Neural crest cell (in vitro differentiated cells): Measurements from ENCODE around the gene AP4E1. TPM values are rescaled to one million over a fixed set of nuclear protein-coding genes. Genes with fewer than 3 reads are reported as not detected.

Experiments
- DNase-seq: peaks from one replicate; pipeline ENCODE4 v3.0.0; 2021; ENCODE audit warnings: low read depth, mixed read lengths, low spot score
- H3K27ac Mint-ChIP-seq: one replicate; pipeline ENCODE4 v1.8.0; 2021; ENCODE audit warnings: mild to moderate bottlenecking, mixed read lengths; ENCODE audit not compliant: unreplicated experiment
- H3K27me3 Mint-ChIP-seq: 2 replicates; pipeline ENCODE4 v1.8.0; 2021; ENCODE audit warnings: low read depth, mild to moderate bottlenecking, mixed read lengths
- H3K36me3 Mint-ChIP-seq: 2 replicates; pipeline ENCODE4 v1.8.0; 2021; ENCODE audit warnings: low read depth, mild to moderate bottlenecking, mixed read lengths
- H3K4me1 Mint-ChIP-seq: 2 replicates; pipeline ENCODE4 v1.8.0; 2021; ENCODE audit warnings: mixed read lengths
- H3K4me3 Mint-ChIP-seq: one replicate; pipeline ENCODE4 v1.8.0; 2021; ENCODE audit warnings: mild to moderate bottlenecking, mixed read lengths
- H3K9me3 Mint-ChIP-seq: 2 replicates; pipeline ENCODE4 v1.8.0; 2021; ENCODE audit warnings: mixed read lengths
- CTCF ChIP-seq: fragments of 200-600 bp; sonication (generic); conservative IDR thresholded peaks from 2 replicates; pipeline ENCODE4 v1.5.0; 2021; ENCODE audit warnings: antibody characterized with exemption, mild to moderate bottlenecking
- total RNA-seq: library from RNA; stranded (reverse); gene quantifications from 2 replicates; pipeline ENCODE4 v1.2.1, GENCODE V29; 2021

AP4E1 gene
- total RNA-seq, 1 donor from 2014 or later: 10.8 TPM

- no peaks in the 10 kb centered on the region for H3K9me3 Mint-ChIP-seq
- no peak overlapping the region for H3K4me3 Mint-ChIP-seq
- H3K36me3 Mint-ChIP-seq: peaks cover 7% of the 10 kb centered on the region
- no peak overlapping the region for H3K27ac Mint-ChIP-seq
- no peak for DNase-seq
- no peak for TF ChIP-seq CTCF
- H3K4me1 Mint-ChIP-seq: no peaks in the 10 kb centered on the region
- no peaks in the 10 kb centered on the region for H3K27me3 Mint-ChIP-seq
These were observed 85.1 kb downstream of the AP4E1 start for GRCh38 chr15:50993598-50993997.

- no peak for TF ChIP-seq CTCF
- Mint-ChIP-seq H3K27me3 (no peaks in the 10 kb centered on the region), H3K9me3 (no peaks in the 10 kb centered on the region), H3K27ac (no peak overlapping the region), H3K4me3 (no peak overlapping the region), H3K4me1 (no peaks in the 10 kb centered on the region), H3K36me3 (peaks cover 10% of the 10 kb centered on the region)
- no peak for DNase-seq
These were observed 88.2 kb downstream of the AP4E1 start for GRCh38 chr15:50996641-50997040.

GRCh38 chr15:50997371-50998051 is 89.0 kb downstream of the AP4E1 start:
- no peak for DNase-seq
- Mint-ChIP-seq H3K27ac (no peak overlapping the region), H3K4me3 (no peak overlapping the region), H3K36me3 (peaks cover 16% of the 10 kb centered on the region), H3K27me3 (no peaks in the 10 kb centered on the region), H3K9me3 (no peaks in the 10 kb centered on the region), H3K4me1 (no peaks in the 10 kb centered on the region)
- no peak for TF ChIP-seq CTCF

- Mint-ChIP-seq H3K4me3 (no peak overlapping the region), H3K27ac (no peak overlapping the region), H3K4me1 (no peaks in the 10 kb centered on the region), H3K36me3 (peaks cover 26% of the 10 kb centered on the region), H3K9me3 (peaks cover 8% of the 10 kb centered on the region), H3K27me3 (no peaks in the 10 kb centered on the region)
- no peak for DNase-seq
- TF ChIP-seq CTCF: no peak
These were observed 95.6 kb downstream of the AP4E1 start for GRCh38 chr15:51004103-51004551.

GRCh38 chr15:51006336-51006985 is 98.0 kb downstream of the AP4E1 start:
- Mint-ChIP-seq H3K4me1 (no peaks in the 10 kb centered on the region), H3K9me3 (peaks cover 8% of the 10 kb centered on the region), H3K27me3 (no peaks in the 10 kb centered on the region), H3K27ac (no peak overlapping the region), H3K4me3 (no peak overlapping the region), H3K36me3 (peaks cover 30% of the 10 kb centered on the region)
- TF ChIP-seq CTCF: no peak
- DNase-seq: no peak
